Activated CD4-positive, CD25-positive, alpha-beta regulatory T cell treated with anti-CD3 and anti-CD28 coated beads, Interleukin-2, amount 50 U/mL, for 24 hours (primary cell): ENCODE data around the gene FAM8A1.

Experiments used
- ATAC-seq, 2 donors: fragments of 150-1000 bp; cut with Tn5 transposase; one replicate each; pipeline ENCODE4 v1.10.0; 2021; ENCODE audit warnings: mild to moderate bottlenecking in 1 of 2, moderate library complexity in 1 of 2

FAM8A1 gene

DNA sequence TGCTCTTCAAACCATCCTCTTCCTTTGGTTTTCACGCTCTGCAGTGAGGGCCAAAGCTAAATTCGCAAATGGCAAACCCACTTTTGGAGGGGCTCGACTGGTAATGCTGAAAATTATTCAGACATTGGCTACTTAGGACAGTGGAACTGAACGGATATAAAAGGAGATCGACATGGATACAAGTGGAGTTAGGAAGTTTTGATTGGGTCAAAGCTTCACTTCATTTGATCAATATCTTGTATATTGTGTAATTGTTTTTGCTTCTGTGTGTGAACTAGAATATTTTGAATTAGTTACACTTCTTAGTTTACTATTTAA lies 1.2 kb downstream of the FAM8A1 start:
- no peak for ATAC-seq

DNA sequence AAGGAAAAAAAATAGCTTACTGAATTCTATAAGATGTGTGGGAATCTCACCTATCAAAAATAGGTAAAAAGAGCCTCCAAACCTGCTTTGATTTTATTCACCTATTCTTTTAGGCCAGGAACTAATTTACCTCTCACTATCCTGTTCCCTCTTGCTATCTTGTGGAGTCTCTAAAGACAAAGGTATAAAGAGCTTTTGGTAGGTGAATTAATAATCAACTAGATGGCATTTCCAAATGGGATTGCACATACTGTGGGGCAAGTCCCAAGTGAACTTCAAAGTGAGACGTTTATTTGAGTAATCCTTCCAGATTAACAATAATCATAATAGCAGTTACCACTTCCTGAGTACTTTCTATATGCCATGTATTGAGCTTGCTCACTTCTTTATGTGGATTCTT lies 2.8 kb downstream of the FAM8A1 start:
- ATAC-seq, result no peak

DNA sequence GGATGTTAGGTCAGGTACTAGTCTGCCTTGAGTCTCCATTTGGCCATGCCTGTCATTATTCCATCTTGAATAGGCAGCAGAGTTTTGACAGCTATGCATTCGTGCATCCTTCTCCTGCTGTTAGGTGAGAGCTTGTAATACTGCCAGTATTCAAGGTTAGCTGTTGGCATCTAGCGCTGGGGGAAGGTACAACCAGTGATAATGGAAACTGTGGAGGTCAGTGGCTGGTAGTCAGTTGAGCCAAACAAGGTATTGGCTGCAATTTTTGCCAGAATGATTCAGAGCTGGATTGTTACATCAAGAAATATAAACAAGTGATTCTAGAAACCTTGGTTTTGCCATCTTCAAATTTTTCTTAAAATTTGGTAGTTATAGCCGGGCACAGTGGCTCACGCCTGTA lies 6.5 kb downstream of the FAM8A1 start:
- no peak for ATAC-seq

DNA sequence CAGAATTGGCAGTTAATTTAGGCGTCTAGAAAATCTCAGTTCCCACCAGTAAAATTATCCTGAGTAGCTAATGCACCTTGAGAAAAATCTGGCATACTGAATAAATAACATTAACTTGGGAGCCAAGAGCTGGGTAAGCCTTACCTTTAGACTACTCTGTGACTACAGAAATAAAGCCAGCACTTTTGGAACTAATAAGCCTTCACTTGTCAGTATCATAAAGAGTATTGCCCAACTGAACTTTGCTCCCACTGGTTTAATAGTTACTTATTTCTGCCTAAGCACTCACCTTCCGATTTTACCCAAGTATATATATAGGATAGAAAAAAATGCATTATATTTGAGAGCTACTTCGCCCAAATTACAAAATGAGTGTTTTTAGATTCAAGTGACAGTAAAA lies 10.7 kb downstream of the FAM8A1 start:
- no peak for ATAC-seq

DNA sequence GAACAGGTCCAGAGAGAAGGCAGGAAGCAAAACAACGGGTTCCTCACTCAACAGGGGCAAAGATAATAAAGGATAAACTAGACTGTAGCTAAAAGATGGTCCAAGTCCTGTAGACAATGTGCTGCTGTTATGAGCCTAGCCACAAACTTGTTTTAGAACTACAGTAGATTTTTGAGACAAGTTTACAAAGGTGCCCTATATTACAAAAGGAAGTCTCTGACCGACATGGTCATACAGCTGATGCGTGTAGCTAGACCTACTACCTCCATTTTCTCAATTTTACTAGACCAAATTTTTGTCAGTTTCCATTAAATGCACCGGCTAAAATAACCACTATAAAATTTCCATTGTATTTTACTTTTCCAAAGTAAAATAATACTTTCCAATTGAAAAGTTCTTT lies 11.9 kb downstream of the FAM8A1 start:
- ATAC-seq, result no peak

DNA sequence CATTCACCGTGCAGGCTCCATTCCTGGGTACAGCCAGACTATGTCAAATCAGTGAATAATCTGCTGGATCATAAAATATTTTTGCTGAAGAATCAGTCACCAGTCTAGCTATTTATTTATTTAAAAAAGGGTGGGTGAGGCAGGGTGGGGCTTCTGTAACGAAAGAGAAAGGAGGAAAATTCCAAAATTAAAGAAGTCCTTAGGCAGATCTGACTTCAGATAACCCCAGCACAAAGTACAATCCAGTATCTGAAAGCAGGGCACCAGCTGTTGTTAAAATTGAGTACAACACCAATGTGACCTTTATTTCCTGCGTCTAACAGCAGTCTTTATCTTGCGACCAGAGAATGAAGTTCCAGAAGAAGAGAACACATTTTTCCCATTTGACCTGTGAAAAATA lies 15.7 kb downstream of the FAM8A1 start:
- no peak for ATAC-seq

DNA sequence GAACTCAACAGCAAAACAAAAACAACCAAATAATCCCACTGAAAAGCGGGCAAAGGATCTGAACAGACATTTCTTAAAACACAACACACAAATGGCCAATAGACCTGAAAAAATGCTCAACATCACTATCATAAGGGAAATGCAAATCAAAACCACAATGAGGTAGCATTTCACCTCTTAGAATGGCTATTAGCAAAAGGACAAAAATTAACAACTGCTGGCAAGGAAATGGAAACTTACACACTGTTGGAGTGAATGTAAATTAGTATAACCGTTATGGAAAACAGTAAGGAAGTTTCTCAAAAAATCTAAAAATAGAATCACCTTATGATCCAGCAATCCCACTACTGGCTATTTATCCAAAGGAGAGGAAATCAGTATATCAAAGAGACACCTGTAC lies 20.9 kb downstream of the FAM8A1 start:
- no peak for ATAC-seq

DNA sequence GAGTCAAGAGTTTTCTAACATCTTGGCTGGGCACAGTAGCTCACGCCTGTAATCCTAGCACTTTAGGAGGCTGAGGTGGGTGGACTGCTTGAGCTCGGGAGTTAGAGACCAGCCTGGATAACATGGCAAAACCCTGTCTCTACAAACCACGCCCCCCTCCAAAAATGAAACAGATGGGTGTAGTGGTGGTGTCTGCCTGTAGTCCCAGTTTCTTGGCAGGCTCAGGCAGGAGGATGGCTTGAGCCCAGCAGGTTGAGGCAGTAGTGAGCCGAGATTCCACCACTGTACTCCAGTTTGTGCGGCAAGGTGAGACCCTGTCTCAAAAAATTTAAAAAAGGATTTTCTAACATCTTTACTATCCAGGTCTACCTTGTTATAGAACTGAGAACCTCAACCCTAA lies 22.0 kb downstream of the FAM8A1 start:
- ATAC-seq, result no peak

DNA sequence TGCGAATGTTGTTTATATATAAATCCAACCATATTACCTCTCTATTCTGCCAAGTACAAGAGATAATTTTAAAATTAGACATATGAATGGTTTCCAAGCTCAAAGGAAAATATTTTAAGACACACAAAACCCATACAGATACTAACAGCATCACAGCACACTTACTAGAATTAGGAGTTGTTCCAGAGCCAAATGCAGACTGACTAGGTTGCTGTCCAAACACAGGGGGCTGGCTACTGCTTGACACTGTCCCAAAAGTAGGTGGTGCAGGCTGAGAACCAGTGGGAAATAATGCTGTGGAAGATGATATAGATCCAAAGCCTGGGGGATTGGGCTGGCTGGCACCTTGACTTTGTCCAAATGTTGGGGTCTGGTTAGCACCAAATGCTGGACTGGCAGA lies 24.3 kb downstream of the FAM8A1 start:
- no peak for ATAC-seq

DNA sequence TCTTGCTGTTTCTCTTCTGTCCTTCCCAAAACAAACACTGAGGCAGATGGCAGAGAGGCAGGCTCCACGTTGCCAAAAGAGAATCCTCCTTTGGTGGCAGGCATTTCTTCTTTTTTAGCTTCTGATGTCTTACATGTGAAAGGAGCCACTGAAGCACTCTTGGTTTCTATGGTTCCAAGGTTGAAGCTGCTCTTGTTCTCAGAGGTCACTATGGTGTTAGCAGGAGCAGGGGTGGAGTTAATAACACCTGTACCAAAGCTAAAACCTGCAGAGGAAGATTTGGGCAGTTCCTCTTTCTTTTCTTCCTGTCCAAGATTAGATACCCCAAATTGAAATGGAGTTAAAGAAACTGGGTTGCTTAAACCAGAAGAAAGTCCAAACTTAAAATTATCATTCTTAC lies 28.8 kb downstream of the FAM8A1 start:
- ATAC-seq, result no peak

DNA sequence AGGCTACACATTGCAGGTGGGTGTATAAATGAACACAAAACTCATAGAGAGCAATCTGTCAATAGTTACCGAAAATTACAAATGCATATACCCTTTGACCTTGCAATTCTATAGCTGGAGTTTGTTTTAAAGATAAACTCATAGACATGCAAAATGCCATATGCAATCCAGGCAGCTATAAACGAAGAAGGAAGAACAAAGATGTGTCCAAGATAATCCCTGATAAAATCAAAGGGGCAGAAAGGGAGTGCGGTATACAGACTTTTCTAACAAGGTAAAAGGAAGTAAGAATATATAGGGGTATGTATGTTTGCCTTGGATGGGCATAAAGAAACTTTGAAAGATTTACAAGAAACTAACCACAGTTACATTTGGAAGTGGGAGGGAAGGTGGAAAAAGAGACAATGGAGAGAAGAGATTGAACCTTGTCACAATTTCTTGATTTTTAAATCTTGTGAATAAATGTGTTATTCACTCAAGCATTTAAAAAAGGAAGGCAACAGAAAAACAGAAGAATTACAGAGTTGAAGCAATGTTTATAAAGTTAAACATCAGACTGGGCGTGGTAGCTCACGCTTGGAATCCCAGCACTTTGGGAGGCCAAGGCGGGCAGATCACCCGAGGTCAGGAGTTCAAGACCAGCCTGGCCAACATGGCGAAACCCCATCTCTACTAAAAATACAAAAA lies 29.9 kb downstream of the FAM8A1 start:
- no peak for ATAC-seq

DNA sequence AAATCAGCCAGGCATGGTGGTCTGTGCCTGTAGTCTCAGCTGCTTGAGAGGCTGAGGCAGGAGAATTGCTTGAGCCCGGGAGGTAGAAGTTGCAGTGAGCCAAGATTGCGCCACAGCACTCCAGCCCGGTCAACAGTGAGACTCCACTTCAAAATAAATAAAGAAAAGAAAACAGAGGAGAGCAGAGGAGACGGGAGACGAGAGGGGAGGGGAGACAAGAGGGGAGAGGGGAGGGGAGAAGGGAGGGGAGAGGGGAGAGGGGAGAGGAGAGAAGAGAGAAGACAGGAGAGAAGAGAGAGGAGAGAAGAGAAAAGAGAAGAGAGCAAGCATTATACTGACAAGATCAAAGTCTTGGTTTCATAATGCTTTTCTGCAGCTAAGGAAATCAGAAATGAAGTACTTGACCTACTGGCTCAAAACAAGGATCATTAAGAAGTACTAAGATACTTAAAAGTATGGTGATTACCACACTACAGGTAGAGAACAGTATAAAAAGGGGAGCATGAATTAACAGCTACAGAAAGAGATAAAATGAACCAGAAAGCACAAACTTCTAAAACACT lies 30.5 kb downstream of the FAM8A1 start:
- ATAC-seq, result no peak

DNA sequence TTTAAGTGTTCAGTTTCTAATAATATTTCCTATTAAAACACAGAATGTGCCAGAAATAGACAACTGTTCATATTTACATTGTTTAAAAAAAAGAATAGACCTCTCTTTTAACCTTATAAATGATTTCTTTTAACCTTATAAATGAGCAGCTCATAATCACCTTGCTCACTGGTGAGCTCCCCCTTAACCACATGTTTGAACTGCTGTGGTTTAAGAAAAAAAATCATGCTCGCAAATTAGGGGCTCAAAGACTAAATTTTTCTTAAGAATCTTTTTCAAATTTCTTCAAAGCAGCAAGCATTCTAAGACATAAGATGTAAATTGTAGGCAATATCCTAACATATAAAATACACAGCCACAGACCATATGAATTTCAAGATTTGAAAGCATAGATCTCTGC lies 32.8 kb downstream of the FAM8A1 start:
- ATAC-seq, result no peak

DNA sequence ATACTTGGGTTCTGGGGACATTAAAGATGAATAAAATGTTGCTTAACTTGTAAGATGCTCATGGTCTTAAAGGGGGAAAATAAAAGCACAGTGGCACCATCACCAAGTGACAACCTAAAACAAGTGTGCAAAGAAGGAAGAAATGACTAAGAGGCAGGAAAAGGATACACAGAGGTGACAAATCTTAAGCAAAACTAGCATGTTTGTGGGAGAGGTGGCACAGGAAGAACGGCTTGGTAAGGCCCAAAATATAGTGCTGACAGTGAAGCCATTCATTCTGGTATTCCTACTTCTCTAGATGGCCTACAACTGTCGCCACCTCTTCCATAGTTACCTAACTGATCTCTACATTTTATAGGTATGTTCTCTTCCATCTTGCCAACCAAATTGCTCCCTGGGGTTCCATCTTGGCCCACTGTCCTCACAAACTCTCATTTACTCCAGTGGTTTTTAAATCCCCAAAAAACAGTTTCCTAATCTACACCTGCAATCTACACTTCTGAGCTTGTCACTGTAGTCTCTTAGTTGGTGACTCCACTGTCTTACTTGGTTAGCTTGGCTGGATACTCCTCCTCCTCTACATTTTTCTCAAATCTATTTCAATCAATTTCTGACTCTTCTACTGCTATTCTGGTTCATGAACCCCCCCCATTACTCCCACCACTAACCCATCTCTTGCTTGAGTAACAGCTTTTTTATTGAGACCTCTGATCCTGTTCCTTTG lies 33.5 kb downstream of the FAM8A1 start:
- ATAC-seq, result peak; percentile 48 to 49

DNA sequence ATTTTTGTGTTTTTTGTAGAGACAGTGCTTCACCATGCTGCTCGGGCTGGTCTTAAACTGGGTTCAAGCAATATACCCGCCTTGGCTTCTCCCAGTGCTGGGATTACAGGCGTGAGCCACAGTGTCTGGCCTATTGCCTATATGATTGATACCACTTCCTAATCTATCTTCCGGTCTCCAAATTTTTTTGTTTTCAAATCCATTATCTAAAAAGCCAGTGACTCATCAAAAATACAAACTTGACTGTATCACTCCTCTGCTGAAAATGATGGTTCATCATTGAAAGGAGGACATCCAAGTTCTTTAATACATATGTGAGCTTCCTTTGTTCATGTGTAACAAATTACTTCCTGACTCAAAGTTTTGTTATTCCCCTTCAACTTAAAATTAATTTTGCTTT lies 35.5 kb downstream of the FAM8A1 start:
- no peak for ATAC-seq

DNA sequence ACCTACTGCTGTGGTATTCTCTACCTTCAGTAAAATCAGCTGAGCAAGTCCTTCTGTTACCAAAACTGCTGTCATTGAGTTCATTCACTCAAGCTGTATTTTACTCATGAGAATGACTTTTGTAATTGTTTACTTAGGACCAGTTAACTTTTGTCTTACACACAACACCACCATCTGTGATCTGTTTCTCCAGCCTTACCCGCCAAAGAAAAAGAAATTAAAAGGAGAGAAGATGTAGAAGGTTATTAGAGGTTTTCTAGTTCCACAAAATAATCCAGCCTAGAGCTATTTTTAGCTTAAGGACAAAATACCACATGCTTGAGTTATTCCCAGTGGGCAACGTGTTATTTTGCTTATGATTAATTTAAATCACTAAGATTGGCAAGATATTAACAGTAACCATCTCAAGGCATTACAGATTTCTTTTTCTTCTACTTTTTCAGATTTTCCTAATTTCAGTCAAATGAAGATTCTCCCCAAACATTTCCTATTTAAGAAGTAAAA lies 38.2 kb downstream of the FAM8A1 start:
- no peak for ATAC-seq

DNA sequence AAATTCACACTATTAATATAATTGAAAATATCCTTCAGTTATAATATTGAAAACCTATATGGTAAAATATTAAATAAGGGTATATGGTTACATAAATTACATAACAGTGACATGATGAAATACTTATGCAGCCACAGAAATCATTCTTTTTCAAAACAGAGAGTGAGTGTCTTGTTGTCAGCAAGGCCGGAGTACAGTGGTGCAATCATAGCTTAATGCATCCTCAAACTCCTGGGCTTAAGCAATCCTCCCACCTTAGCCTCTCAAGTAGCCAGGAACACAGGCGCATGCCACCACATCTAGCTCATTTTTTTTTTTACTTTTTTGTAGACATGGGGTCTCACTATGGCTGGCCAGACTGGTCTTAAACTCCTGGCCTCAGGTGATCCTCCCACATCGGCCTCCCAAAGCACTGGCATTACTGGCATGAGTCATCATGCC lies 40.4 kb downstream of the FAM8A1 start:
- no peak for ATAC-seq

DNA sequence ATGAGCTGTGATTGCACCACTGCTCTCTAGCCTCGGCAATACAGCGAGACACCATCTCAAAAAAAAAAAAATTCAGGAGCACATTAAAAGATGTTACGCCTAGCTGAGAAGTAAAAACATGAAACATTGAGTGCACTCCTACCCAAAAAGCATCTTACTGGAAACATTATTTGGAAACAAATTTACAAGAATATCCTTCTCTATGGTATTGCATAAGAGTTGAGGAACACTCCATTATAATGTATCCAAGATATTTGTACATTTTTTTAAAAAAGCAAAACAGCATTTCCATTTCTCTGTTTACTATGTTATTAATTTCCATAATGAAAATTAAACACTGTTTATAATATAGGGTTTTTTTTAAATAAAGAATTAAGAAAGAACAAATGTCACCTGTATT lies 48.6 kb downstream of the FAM8A1 start:
- ATAC-seq, result no peak

DNA sequence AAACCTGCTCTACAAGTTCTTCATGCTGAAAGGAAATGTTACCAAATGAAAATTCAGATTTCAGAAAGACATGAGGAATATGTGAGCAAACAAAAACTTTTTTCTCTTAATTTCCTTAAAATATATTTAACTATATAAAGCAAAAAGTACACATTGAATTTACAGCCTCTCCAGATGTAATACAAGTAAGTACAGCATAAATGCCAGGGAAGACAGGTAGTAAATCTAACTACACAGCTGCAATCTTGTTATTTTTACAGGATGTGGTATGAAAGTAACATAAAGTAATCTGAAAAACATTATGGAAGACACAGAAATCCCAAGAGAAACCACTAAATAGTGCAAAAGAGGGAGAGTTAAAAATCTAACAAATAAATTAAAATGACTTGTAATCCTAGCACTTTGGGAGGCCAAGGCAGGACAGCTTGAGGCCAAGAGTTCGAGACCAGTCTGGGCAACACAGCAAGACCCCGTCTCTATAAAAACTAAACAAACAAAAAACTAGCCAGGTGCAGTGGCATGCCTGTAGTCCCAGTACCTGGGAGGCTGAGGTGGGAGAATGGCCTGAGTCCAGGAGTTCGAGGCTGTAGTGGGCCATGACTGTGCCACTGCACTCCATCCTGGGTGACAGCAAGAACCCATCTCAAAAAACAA lies 50.7 kb downstream of the FAM8A1 start:
- ATAC-seq, result no peak

DNA sequence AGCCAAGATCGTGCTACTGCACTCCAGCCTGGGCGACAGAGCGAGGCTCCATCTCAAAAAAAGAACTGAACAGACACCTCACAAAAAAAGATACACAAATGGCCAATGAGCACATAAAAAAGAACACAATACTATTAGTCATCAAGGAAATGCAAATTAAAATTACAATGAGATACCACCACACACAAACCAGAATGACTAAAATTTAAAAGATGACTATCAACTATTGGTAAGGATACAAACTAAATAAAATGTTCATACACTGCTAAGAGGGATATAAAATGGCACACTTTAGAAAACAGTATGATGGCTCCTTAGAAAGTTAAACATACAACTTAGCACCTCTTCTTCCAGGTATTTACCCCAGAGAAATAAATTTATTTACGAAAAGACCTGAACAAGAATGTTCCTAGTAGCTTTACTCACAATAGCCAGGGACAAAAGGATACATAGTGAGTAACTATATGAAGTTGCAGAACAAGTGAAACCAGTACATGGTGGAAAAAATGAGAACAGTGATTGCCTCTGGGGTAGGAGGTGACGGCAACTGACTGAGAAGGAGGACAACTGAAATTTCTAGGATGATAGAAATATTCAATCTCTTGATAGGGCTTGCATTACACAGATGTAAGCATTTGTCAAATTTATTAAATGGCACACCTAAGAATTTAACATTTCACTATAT lies 53.2 kb downstream of the FAM8A1 start:
- ATAC-seq, result peak; percentile 77 to 85

DNA sequence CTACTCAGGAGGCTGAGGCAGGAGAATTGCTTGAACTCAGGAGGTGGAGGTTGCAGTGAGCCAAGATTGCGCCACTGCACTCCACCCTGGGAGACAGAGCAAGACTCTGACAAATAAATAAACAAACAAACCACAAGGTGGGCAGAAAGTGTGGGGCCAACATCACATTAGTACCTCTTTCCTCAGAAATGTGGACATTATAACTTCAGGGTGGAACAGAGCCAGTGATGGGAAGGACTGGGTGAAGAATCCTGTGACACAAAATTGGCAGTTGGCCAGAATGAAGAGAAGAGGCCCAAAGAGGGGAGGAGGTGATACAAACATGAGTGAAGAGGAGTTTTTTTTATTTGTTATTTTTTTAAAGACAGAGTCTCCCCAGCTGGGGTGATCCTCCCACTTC lies 56.0 kb downstream of the FAM8A1 start:
- no peak for ATAC-seq

DNA sequence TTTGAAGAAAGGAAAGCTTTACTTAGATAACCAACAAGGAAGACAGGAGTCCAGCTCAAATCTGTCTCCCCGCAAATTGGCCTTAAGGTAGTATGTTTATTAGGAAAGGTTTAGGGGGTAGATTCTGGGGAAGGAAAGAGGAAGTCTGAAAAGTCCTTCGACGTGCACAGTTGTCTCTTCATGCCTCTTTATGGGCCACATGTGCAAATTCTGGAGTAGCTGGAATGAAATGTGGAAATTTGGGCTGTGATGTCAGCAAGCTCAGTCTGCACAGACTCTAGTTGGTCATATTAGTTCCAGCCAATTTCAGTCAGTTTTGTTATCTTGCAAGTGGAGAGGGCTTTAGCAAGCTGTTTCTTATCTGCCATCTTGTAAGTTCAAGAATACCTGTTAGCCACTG lies 56.5 kb downstream of the FAM8A1 start:
- ATAC-seq, result no peak
